ENCODE measurements around the gene LTB4R2. TPM values are rescaled to one million over a fixed set of nuclear protein-coding genes. Genes with fewer than 3 reads are reported as not detected.
A peak's percentile ranks its signal among the peaks of the same experiment; 100 is the strongest.

LTB4R2 gene
- total RNA-seq, 6 donors from 2014 or later = 6.2 to 49.2 (median 10.9) TPM

DNA sequence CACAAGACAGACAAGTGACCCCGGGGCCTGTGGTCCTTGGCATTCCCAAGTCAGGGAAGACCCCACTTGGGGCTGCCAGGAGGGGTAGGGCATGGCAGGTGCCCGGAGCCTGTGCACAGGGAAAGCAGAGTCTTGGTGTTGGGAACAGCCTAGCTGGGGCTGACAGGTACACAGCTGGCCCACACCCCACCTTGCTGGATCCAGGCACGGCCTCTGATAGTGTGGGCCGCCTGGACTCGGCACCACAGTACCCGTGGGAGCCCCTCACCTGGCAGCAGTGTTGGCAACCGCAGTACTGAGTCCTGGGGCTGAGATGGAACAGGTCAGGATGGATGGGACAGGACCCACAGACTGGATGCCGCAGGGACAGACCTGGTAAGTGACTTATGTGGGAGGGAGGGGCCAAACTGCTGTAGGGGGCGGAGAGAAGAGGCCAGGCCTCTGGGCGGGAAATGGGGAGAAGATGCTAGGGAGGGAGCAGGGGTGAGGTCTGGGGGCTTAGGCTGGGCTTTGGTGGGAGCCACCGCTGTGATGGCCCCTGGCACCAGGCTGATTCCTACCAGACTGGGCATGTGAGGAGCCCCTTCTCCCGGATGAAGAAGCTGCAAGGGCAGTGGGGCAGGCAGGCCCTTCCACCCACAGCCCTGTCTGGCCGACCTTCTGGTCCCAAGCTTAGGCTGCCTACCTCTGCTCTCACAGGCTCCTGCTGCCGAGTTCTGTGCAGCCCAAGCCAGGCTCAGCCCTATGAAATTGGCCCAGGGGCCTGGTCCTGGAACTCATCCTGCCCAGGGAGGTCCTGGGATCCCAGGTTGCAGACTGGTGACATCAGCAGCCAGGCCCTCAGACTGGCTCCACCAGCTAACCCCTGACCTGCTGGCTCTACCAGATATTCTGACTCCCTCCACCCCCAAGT, 46.9 kb upstream of the LTB4R2 start, which contains the start of gene TGM1:
Gene TGM1, minus strand, starts transcription at position 357 of the 913 bp plus-strand sequence. CDS start 825 bp downstream, outside the sequence.
- Histone ChIP-seq H3K27ac (no peak within 1 kb of the TSS), H3K36me3 (peaks cover 7 to 36% (median 27%) of the 10 kb centered on the region in 4 donors), H3K4me3 (no peak within 1 kb of the TSS), H3K27me3 (no peaks in the 10 kb centered on the region), H3K4me1 (peaks cover 0 to 19% (median 9%) of the 10 kb centered on the region in 4 donors), H3K9me3 (no peaks in the 10 kb centered on the region)
- no peak for TF ChIP-seq POLR2AphosphoS5 (IDR thresholded peaks at IDR 0.05)
- no peak for TF ChIP-seq POLR2A (IDR thresholded peaks at IDR 0.05)
- TF ChIP-seq EP300 (IDR thresholded peaks at IDR 0.05) = no peak
- TF ChIP-seq, protein P1, sequence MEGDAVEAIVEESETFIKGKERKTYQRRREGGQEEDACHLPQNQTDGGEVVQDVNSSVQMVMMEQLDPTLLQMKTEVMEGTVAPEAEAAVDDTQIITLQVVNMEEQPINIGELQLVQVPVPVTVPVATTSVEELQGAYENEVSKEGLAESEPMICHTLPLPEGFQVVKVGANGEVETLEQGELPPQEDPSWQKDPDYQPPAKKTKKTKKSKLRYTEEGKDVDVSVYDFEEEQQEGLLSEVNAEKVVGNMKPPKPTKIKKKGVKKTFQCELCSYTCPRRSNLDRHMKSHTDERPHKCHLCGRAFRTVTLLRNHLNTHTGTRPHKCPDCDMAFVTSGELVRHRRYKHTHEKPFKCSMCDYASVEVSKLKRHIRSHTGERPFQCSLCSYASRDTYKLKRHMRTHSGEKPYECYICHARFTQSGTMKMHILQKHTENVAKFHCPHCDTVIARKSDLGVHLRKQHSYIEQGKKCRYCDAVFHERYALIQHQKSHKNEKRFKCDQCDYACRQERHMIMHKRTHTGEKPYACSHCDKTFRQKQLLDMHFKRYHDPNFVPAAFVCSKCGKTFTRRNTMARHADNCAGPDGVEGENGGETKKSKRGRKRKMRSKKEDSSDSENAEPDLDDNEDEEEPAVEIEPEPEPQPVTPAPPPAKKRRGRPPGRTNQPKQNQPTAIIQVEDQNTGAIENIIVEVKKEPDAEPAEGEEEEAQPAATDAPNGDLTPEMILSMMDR (IDR thresholded peaks at IDR 0.05) = no peak
- WGBS, 2 donors = 79 to 92% methylated on average over 5 to 13 of the region's 14 CpGs
- peak in 1 of 2 donors; percentile 48 for DNase-seq
- ATAC-seq (ENCODE audit: low FRiP score in 2 of 2) = no peak

DNA sequence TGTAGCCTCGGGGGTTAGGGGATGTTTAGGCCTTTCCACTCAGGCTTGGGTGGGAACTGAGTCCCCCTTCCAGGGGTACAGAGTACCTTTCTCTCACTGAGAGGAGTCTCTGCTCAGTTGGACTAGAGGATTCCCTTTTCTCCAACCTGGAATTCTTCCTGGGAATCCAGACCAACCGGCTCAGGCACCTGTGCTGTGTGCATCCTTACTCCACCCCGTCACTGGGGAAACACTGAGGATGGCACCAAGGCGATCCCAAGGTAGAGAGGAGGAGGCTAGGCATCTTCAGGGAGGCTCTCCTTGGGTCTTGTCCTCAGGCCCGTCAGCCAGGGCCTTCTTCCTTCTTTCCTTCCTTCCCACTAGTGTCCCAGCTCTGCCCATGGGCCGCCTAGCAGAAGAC, 46.1 kb upstream of the LTB4R2 start:
- no peak for DNase-seq
- Histone ChIP-seq H3K4me3 (no peak overlapping the region), H3K9me3 (no peaks in the 10 kb centered on the region), H3K27me3 (no peaks in the 10 kb centered on the region), H3K36me3 (peaks cover 7 to 43% (median 30%) of the 10 kb centered on the region in 4 donors), H3K27ac (no peak overlapping the region), H3K4me1 (peaks cover 0 to 13% (median 8%) of the 10 kb centered on the region in 4 donors)
- TF ChIP-seq EP300 (IDR thresholded peaks at IDR 0.05) = no peak
- ATAC-seq (ENCODE audit: low FRiP score in 2 of 2) = no peak
- WGBS, 2 donors = 74 to 76% methylated on average over 6 of the region's 6 CpGs

DNA sequence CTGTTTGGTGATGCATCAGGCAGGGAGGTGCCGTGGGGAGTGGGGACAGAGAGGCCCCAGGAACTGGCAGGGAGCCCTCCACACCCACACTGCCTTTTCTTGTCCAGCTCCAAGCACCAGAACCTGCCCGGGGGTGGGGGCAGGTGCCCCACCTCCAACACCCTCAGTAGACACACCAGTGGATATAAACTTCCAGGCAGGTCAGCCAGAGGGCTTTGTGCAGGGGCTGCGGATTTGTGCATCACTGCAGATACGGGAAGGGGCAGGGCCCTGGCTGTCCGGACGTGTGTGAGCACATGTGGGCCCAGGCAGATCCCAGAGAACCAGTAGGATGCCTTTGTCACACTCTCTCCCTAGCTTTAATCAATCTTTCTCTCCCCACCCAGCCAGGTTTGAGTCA, 45.6 kb upstream of the LTB4R2 start:
- ATAC-seq (ENCODE audit: low FRiP score in 2 of 2) = no peak
- TF ChIP-seq EP300 (IDR thresholded peaks at IDR 0.05) (no peak), POLR2AphosphoS5 (IDR thresholded peaks at IDR 0.05) (no peak), POLR2A (IDR thresholded peaks at IDR 0.05) (no peak)
- TF ChIP-seq, protein P1 (IDR thresholded peaks at IDR 0.05) = no peak
- 78 to 87% methylated on average over 6 of the region's 6 CpGs for WGBS, 2 donors
- Histone ChIP-seq H3K4me3 (no peak overlapping the region), H3K9me3 (no peaks in the 10 kb centered on the region), H3K27me3 (no peaks in the 10 kb centered on the region), H3K4me1 (peaks cover 0 to 9% (median 3%) of the 10 kb centered on the region in 4 donors), H3K27ac (no peak overlapping the region), H3K36me3 (peaks cover 7 to 48% (median 34%) of the 10 kb centered on the region in 4 donors)
- DNase-seq = peak in 1 of 2 donors; percentile 43

DNA sequence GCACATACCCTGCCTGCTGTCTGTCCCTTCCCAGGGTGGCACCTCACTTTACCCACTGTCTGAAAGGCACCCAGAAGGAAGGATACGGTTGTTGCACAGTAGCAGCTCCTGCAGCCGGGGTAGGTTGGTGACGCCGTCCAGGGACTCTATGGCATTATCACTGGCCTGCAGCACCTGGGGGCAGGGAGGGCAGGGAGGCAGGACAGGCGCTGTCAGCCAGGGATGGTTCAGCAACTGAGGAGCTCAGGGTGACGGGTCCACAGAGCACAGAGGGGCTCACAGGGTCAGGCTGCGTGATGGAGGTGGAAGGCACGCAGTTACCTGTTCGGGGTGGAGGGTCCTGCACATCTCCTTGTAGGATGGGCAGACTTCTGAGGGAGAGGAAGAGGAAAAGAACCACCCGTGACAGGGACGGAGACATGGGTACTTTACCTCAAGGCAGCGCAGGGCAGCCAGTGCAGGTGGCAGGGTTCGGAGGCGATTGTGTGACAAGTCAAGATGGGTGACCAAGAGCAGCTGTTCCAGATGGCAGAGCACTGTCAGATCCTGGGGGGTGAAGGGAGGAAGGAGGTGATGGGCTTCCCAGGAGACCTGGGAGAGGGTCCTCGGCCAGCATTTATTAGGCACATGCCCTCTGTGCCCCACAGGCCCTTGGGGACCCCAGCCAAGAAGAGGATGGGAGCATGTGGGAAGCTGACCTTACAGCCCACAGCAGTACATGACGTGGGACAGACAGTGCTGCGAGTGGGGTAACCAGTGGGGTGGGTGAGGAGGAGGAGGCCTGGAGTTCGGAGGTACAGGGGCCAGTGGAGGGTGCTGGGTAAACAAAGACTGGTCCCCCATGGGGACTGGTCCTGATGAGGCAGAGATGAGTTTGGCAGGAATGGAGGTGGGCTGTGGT, 43.3 kb upstream of the LTB4R2 start:
- H3K27ac ChIP-seq = no peak overlapping the region
- WGBS, 2 donors = 86 to 92% methylated on average over 17 to 18 of the region's 18 CpGs
- ATAC-seq (ENCODE audit: low FRiP score in 2 of 2) = no peak
- H3K4me3 ChIP-seq = no peak overlapping the region
- no peak for DNase-seq
- H3K36me3 ChIP-seq = peaks cover 7 to 54% (median 38%) of the 10 kb centered on the region in 4 donors
- TF ChIP-seq EP300 (IDR thresholded peaks at IDR 0.05) = no peak
- TF ChIP-seq POLR2AphosphoS5 (IDR thresholded peaks at IDR 0.05) = no peak
- peaks cover 0 to 8% (median 7%) of the 10 kb centered on the region in 4 donors for H3K4me1 ChIP-seq
- H3K9me3 ChIP-seq = no peaks in the 10 kb centered on the region
- no peaks in the 10 kb centered on the region for H3K27me3 ChIP-seq

DNA sequence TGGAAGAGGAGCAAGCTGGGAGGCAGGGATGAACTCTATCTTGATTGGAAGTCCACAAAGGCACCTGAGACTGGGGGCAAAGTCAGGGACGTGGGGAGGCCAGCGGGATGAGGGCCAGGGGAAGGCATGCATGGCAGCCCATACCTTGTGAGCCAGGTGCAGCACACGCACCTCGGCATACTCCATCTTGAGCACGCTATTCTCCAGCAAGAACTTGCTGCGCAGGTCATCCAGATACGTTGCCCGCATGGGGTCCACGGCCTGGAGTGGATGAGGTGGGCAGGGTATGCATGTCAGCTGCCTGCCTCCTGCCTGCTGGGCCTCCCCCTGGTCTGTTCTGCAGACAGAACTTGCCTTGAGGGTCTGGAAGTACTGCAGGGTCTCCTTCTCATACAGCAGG, 42.4 kb upstream of the LTB4R2 start:
- Histone ChIP-seq H3K36me3 (peaks cover 7 to 54% (median 38%) of the 10 kb centered on the region in 4 donors), H3K27ac (no peak overlapping the region), H3K4me3 (no peak overlapping the region), H3K27me3 (no peaks in the 10 kb centered on the region), H3K4me1 (peaks cover 9 to 17% (median 16%) of the 10 kb centered on the region in 4 donors), H3K9me3 (no peaks in the 10 kb centered on the region)
- ATAC-seq (ENCODE audit: low FRiP score in 2 of 2) (no peak), DNase-seq (no peak)
- WGBS, 2 donors = 92 to 94% methylated on average over 9 of the region's 9 CpGs
- TF ChIP-seq POLR2AphosphoS5 (IDR thresholded peaks at IDR 0.05) = no peak
- TF ChIP-seq, protein P1 (IDR thresholded peaks at IDR 0.05) = no peak
- no peak for TF ChIP-seq EP300 (IDR thresholded peaks at IDR 0.05)
- no peak for TF ChIP-seq POLR2A (IDR thresholded peaks at IDR 0.05)
